ENCODE measurements around the gene PBX2.

The PBX2 gene

DNA sequence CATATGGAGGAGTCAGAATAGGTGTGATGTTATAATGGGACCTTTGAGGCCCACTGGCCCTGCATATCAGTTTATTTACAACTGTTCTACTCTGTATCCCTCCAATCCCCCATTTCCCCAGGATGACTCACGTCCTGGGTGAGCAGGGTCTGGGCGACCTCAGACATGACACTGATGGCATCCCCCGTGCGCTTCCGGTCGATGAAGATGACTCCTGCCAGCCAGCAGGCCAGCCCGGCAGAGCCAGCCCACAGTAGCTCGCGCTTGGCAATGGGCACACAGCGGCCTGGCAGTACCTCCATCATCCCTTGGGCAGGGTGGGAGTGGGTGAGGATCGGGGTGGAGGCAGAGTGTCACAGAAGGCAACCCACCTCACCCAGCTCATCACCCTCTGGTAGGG lies 19.7 kb downstream of the PBX2 start:
- DNase-seq = no peak

- no peak for DNase-seq
Observed at GRCh38 chr6:32168807-32169591, 21.0 kb downstream of the PBX2 start.

GRCh38 chr6:32168350-32168749 lies 21.7 kb downstream of the PBX2 start:
- no peak for DNase-seq

DNA sequence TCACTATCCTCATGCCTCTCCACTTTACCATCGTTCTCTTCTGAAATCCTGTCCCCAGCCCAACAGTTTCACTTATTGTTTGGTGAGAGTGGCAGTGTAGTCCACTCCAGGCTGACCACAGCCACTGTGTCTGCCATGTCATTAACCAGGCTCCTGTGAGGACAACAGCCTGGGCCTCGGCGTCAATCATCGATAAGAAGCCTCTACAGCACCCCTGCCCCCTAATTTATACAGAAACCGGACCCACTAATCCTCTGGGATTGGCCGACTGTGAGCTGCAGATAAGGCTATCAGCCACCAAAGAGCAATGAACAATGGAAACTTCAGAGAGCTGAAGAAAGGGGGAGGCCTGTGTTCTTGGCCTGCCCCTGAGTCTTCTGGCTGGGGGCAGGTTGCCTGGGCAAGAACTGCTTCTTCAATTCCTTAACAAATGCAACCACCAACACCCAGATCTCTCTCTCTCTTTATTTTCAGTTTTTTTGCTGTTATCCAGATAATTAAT lies 22.2 kb downstream of the PBX2 start:
- DNase-seq = no peak

DNA sequence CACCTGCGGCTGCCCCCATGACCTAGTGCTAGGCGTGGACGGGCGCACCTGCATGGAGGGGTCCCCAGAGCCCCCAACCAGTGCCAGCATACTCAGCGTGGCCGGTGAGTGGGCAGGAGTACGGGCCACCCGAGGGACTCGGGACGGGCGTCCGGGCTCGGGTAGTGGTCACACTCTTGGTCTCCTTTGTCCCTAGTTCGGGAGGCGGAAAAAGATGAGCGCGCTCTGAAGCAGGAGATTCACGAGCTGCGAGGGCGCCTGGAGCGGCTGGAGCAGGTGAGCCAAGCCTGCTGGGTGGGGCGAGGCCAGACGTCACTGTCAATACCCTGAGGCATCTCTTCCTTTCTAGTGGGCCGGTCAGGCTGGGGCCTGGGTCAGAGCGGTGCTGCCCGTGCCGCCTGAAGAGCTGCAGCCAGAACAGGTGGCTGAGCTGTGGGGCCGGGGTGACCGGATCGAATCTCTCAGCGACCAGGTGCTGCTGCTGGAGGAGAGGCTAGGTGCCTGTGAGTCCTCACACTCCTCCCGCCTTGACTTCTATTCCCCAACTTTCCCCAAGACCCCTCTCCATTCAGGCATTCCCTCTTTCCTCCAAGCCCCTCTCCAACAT lies 22.7 kb downstream of the PBX2 start:
- DNase-seq = no peak

DNA sequence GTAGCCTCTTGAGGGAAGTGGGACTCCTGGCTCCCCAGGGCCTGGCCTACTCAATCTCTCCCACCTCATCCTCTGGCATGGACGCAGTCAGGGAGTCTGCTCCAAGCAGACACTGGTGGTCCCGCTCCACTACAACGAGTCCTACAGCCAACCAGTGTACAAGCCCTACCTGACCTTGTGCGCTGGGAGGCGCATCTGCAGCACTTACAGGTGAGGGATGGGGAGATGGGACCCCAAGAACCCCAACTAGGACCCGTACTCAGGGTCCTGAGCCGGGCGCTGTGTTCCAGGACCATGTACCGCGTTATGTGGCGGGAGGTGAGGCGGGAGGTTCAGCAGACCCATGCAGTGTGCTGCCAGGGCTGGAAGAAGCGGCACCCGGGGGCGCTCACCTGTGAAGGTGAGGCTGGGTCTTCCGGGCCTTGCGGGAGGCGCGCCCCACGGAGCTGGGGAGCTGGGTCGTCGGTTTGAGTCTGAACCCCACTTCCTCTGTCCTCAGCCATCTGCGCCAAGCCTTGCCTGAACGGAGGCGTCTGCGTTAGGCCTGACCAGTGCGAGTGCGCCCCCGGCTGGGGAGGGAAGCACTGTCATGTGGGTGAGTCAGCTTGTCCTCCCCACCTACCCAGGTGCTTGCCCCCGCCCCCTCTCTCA lies 23.5 kb downstream of the PBX2 start:
- no peak for DNase-seq

- no peak for DNase-seq
Observed at GRCh38 chr6:32164295-32164694, 25.7 kb downstream of the PBX2 start, which contains the start of gene EGFL8. TSS of gene EGFL8 (plus strand) at chr6:32164595. CDS start at chr6:32166166, 1,571 bp downstream.

- DNase-seq = no peak
Observed at GRCh38 chr6:32163559-32164258, 26.3 kb downstream of the PBX2 start.

GRCh38 chr6:32158052-32158451 lies 31.9 kb downstream of the PBX2 start:
- no peak for DNase-seq

DNA sequence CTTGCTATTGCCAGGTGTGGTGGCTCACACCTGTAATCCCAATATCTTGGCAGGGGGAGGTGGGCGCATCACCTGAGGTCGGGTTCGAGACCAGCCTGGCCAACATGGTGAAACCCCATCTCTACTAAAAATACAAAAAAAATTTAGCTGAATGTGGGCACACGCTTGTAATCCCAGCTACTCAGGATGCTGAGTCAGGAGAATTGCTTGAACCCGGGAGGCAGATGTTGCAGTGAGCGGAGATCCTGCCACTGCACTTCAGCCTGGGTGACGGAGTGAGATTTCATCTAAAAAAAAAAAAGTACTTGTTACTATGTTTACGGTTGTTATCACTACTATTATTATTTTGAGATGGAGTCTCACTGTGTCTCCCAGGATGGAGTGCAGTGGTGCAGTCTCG lies 33.1 kb downstream of the PBX2 start:
- DNase-seq = no peak

DNA sequence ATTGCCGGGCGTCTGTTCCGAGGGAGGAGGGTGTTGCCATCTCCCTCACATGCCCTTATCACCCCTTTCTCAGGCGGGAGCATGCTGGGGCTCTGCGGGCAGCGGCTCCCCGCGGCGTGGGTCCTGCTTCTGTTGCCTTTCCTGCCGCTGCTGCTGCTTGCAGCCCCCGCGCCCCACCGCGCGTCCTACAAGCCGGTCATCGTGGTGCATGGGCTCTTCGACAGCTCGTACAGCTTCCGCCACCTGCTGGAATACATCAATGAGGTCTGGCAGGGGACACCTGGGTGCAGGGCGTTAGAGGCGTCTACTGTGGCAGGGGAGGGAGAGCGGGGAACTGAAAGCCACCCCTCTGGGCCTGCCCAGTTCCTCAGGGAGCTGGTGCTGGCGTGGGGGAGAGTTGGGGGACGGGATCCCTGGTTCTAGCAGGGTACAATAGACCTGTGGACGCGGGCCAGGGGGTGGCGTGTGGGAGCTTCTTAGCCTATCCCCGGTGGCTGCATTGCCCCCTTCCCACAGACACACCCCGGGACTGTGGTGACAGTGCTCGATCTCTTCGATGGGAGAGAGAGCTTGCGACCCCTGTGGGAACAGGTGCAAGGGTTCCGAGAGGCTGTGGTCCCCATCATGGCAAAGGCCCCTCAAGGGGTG lies 35.4 kb downstream of the PBX2 start:
- no peak for DNase-seq

DNA sequence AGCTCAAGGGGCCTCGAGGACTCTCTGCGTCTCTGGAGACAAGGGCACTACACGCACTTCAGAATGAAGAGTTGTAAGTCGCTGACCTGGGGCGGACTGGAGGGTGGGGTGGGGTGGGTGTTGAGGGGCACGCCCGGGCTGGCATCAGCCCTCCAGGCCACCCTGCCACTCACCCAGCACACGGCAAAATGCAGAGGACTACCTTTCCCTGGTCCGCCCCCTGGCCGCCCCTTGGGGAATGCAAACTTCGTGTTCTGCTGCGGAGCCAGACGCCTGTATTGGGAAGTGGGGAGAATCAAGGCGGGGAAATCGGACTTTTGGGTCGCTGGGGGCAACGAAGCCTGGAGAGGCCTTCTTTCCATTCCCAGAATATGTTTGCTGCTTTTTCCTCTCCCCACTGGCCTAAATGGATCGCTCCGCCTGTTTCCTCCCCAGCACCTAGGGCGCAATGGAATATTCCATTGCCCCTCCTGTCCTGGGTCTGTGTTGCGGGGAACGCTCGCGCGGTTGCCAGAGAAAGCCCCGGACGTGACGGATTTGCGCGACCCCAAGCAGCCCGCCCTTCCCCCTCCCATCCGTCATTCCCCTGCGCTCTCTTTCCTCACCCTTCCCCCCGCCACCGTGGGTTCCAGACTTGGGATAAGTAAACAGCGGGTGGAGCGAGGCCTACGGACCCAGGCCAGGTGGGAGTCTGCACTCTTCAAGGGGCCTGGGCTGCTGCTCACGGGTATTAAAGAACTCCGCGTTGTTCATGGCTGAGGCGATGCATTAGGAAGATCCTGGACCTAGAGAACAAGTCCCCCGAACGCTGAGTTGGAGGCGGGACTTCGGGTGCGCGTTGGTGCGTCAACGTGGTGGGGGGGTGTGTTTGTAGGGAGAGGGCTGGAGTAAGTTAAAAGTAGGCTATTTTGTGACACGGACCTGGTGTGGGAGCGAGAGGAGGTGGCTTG lies 36.2 kb downstream of the PBX2 start, which contains the start of gene PPT2:
Gene PPT2, plus strand, starts transcription at position 578 of the 950 bp plus-strand sequence. CDS start 454 bp downstream, outside the sequence.
- peak; percentile 93 for DNase-seq

- no peak for DNase-seq
Observed at GRCh38 chr6:32152769-32153563, 37.0 kb downstream of the PBX2 start.

DNA sequence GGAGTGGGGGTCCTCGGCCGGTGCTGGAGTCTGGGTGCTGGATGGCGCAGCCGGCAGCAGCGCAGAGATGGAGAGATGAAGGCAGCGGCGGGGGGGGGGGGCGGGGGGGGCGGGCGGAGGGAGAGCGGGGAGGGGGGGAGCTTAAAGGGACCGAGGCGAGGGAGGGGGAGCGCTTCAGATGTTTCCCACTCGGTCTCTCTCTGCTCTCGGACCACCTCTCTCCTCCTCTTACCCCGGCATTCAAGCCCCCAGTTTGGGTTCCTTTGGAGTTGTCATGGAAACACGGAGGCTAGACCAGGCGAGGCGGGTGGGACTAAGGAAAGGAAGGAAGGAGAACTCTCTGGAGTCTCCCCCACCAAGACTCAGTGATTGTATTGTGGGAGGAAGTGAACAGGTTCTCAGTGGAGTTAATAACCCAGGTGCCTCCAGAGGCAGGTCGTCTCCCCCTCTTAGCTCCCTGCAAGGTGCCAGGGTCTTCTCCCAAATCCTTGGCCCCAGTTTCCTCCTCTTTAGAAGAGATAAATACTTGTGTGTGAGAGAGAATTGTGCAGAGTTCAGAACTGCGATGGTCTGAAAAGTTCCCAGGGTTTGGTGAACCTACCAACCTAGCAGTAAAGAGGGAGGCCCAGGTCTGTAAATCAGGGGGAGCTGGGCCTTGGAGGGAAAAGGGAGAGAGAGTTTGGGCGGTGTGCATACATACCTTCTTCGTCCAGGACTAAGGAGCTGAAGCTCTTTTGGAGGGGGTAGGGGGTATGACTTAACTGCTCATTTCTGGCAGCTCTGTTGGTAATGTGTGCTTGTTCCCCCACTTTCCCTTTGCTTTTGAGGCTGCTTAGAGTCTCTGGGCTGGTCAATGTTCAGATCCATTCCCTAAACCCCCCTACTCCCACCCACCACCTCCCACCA lies 37.9 kb downstream of the PBX2 start, which contains the start of gene PRRT1:
Gene PRRT1, minus strand, starts transcription at position 77 of the 906 bp plus-strand sequence. CDS start 112 bp downstream, outside the sequence.
- no peak for DNase-seq

DNA sequence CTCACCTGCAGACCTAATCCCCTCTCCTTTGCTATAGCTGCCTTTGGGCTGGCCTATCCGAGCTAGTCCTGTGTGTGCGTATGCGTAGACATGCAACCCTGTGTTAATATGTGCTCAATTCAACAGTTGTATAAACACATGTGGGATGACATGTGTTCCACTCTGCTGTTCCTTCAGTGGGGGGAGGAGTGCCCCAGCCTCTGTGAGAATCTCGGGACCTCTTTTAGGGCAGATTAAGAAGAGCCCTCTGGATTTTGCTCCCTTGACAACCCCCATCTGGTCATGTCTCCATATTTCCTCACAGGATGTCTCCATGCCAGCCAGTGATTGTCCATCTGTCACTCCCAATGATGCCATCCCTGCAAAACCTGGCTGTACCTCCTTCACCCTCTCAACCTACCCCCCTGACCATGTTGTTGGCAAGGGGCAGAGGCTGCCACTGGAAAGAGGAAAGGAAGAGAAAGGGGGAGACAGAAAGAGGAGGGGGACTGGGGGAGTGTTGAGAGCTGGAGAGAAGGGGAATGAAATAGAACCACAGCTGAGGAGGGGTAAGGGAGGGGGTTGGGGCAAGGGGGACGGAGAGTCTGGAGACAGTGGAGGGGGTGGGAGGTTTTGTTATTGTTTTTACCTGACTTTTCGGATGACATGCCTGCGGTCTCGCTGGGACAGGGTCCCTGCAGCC lies 38.7 kb downstream of the PBX2 start:
- DNase-seq = peak; percentile 42

DNA sequence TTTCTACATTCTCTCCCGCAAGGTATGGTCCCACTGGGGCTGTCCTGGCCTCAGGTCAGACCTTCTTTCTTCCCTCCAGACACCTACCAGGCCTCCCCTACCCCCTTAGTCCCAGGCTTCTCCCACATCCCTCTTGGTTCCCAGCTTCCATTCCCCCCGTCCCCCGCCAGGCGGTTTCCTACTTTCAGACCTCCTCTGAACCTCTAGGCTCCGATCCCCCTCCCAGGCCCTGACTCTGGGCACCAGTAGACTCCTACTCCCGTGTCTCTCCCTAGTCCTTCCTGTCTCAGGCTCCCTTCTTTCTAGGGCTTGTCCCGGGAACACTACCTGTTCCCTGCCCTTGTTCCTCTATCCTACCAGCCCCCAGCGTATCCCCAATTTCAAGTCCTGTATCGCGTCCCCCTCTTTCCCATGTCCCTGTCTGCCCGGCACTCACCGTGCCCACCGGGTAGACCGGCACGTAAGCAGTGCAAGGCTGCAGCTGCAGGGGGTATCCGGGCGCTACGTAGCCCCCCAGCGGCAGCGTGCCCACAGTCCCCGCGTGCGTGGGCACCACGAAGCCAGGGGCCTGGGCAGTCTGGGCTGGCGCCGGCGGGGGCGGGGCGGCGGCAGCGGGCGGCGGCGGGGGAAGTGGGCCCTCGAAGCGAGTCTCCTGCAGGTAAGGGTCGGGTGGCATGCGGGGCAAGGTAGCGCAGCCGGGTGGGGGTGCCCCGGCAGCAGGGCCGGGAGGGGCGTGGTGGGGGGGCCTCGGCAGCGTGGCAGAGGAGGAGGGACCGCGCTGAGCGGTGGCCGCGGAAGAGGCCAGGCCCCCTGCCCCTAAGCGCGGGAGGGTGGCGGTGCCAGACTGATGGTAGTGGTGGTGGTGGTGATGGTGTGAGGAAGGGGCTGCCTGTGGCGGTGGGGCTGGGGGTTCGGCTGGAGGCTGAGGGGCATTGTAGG lies 39.8 kb downstream of the PBX2 start:
- peak; percentile 28 for DNase-seq

DNA sequence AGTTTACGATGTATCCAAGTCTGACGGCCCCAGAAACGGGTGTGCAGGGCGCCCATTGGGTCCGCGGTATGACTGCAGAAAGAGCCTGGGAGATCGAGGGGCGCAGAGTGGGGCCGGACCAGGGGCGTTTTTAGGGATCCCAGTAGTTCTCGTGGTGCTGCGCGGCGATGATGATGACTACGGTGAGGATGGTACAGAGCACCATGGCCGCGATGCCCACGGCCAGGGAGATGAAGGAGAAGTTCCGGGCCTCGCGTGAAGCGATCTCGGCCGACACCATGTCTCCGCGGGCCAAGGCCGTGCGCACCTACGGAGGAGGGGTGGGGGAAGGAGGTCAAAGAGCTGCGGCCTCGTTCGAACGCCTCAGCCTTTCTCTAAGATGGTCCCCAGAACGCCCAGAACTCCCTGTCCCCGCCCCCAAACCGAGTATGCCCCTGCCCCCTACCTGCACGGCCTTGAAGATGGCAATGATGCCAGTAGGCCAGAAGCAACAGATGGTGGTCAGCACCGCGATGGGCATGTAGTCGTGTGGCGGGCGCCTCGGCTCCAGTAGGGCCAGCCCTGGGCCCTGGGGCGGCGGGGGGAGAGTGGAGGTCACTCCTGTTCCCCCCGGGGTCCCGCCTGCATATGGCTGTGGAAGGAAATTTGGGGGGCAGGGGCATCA lies 40.8 kb downstream of the PBX2 start:
- no peak for DNase-seq

All from retina (tissue), 1 donor.